HL-60 (cell line): Measurements from ENCODE around the gene MINDY1.

Experiments used
- DNase-seq, 2 experiments: peaks; one replicate each; pipeline ENCODE4 v3.0.0-alpha.2; 2010 to 2020; ENCODE audit warnings: low read depth in 1 of 2, low spot score in 1 of 2
- H3K27ac ChIP-seq: fragments of 250-450 bp; sonication (Bioruptor Pico); replicated peaks from 2 replicates; pipeline ENCODE4 v1.5.1; 2020; ENCODE audit warnings: mild to moderate bottlenecking, moderate library complexity
- H3K27me3 ChIP-seq: fragments of 250-450 bp; sonication (Bioruptor Pico); 2 replicates; pipeline ENCODE4 v1.5.1; 2021; ENCODE audit warnings: mild to moderate bottlenecking, moderate library complexity; ENCODE audit not compliant: insufficient read depth, poor library complexity, severe bottlenecking
- H3K4me3 ChIP-seq: replicated peaks from 2 replicates; pipeline ENCODE4 v1.5.1; 2011; ENCODE audit warnings: mild to moderate bottlenecking, control low read depth, low read length; ENCODE audit not compliant: insufficient read depth
- CTCF ChIP-seq: IDR thresholded peaks from one replicate; pipeline ENCODE4 v1.5.1; 2011; ENCODE audit warnings: low read length, control low read depth, inconsistent platforms; ENCODE audit not compliant: insufficient read depth
- GABPA ChIP-seq: IDR thresholded peaks from 2 replicates; pipeline ENCODE4 v1.6.1; 2012; ENCODE audit warnings: low read depth
- POLR2AphosphoS5 ChIP-seq: IDR thresholded peaks from 2 replicates; pipeline ENCODE4 v1.6.1; 2012; ENCODE audit warnings: low read depth
- REST ChIP-seq: IDR thresholded peaks from 2 replicates; pipeline ENCODE4 v1.6.1; 2012; ENCODE audit warnings: low read depth; ENCODE audit not compliant: insufficient replicate concordance
- SPI1 ChIP-seq: IDR thresholded peaks from 2 replicates; pipeline ENCODE4 v1.6.1; 2012; ENCODE audit warnings: low read depth, mild to moderate bottlenecking, borderline replicate concordance

MINDY1 gene

GRCh38 chr1:151003180-151003579, 3.5 kb downstream of the MINDY1 start:
- TF ChIP-seq POLR2AphosphoS5 (peak; percentile 62), GABPA (no peak), CTCF (no peak), SPI1 (peak; percentile 88), REST (no peak)
- H3K4me3 ChIP-seq = no peak overlapping the region
- H3K27me3 ChIP-seq = no peaks in the 10 kb centered on the region
- peak; percentile 60 to 79 for DNase-seq
- H3K27ac ChIP-seq = peak overlapping the region; percentile 50

GRCh38 chr1:151002611-151003010, 4.1 kb downstream of the MINDY1 start:
- no peak for TF ChIP-seq CTCF
- no peak for TF ChIP-seq SPI1
- TF ChIP-seq POLR2AphosphoS5 = no peak
- no peak for TF ChIP-seq GABPA
- no peak for TF ChIP-seq REST
- DNase-seq = no peak
- H3K27ac ChIP-seq = peak overlapping the region; percentile 50

GRCh38 chr1:151002051-151002450, 4.7 kb downstream of the MINDY1 start:
- Histone ChIP-seq H3K27me3 (no peaks in the 10 kb centered on the region), H3K4me3 (no peak overlapping the region), H3K27ac (peak overlapping the region; percentile 50)
- peak in 1 of 2 experiments; percentile 64 for DNase-seq
- TF ChIP-seq POLR2AphosphoS5 (no peak), REST (no peak), SPI1 (no peak; the same call in 1 of the 2 replicates), CTCF (no peak), GABPA (no peak)

More at GRCh38 chr1:151002611-151003010, 4.1 kb downstream of the MINDY1 start:
- Histone ChIP-seq H3K4me3 (no peak overlapping the region), H3K27me3 (no peaks in the 10 kb centered on the region)
